HEK293 (cell line): ENCODE data around the gene DENND6B.
A peak's percentile ranks its signal among the peaks of the same experiment; 100 is the strongest.

Experiments
- CTCF ChIA-PET: fragments of 350-600 bp; formaldehyde crosslinking; extraction: SDS; loops from one replicate; lab custom pipeline; 2021; ENCODE audit warnings: antibody characterized with exemption; lab: Yijun Ruan, JAX
- POLR2A ChIA-PET: fragments of 300-600 bp; formaldehyde crosslinking; extraction: SDS; loops from one replicate; lab custom pipeline; 2020; ENCODE audit warnings: antibody characterized with exemption, inconsistent platforms; lab: Yijun Ruan, JAX
- H3K27ac ChIP-seq: fragments of 200-500 bp; sonication (Bioruptor generic); 2 replicates; pipeline ENCODE4 v1.5.1; 2014; ENCODE audit warnings: low read depth, low read length, control low read depth, inconsistent platforms; ENCODE audit errors: extremely low read depth
- H3K36me3 ChIP-seq, 2 experiments: fragments of 200-500 bp in 1 of 2; sonication (Bioruptor generic) in 1 of 2; 1 replicate in 1 of 2; 2 replicates in 1 of 2; pipeline ENCODE4 v1.5.1; 2014 to 2017; ENCODE audit warnings: inconsistent platforms in 2 of 2, low read length in 2 of 2; ENCODE audit not compliant: control insufficient read depth in 2 of 2, insufficient read depth in 1 of 2
- H3K4me1 ChIP-seq: fragments of 200-500 bp; sonication (Bioruptor generic); 2 replicates; pipeline ENCODE4 v1.5.1; 2014; ENCODE audit warnings: mild to moderate bottlenecking, low read length, inconsistent platforms; ENCODE audit not compliant: control insufficient read depth, insufficient read depth
- H3K4me3 ChIP-seq: 2 replicates; pipeline ENCODE4 v1.5.1; 2011; ENCODE audit warnings: low read depth, mild to moderate bottlenecking, control low read depth, low read length, moderate library complexity
- H3K9me3 ChIP-seq: fragments of 200-500 bp; sonication (Bioruptor generic); 2 replicates; pipeline ENCODE4 v1.5.1; 2014; ENCODE audit warnings: low read depth, low read length, inconsistent platforms; ENCODE audit not compliant: control insufficient read depth, insufficient read depth
- BCL11A ChIP-seq: fragments of 450-650 bp; formaldehyde crosslinking; IDR thresholded peaks from 2 replicates; pipeline ENCODE4 v1.5.1; 2016; ENCODE audit warnings: low read depth, missing biosample characterization, missing genetic modification characterization
- GLI2 ChIP-seq: fragments of 450-650 bp; formaldehyde crosslinking; IDR thresholded peaks from 2 replicates; pipeline ENCODE4; 2017; ENCODE audit warnings: missing biosample characterization, missing genetic modification characterization, low read depth, borderline replicate concordance
- KLF16 ChIP-seq: fragments of 450-650 bp; formaldehyde crosslinking; IDR thresholded peaks from 2 replicates; pipeline ENCODE4 v1.5.1; 2017; ENCODE audit warnings: missing biosample characterization, missing genetic modification characterization
- KLF7 ChIP-seq: fragments of 450-650 bp; formaldehyde crosslinking; IDR thresholded peaks from 2 replicates; pipeline ENCODE4 v1.5.1; 2016; ENCODE audit warnings: missing biosample characterization, missing genetic modification characterization, borderline replicate concordance
- MZF1 ChIP-seq: fragments of 450-650 bp; formaldehyde crosslinking; IDR thresholded peaks from 2 replicates; pipeline ENCODE4 v1.5.1; 2017; ENCODE audit warnings: missing biosample characterization, missing genetic modification characterization, borderline replicate concordance
- PRDM1 ChIP-seq: fragments of 450-650 bp; formaldehyde crosslinking; IDR thresholded peaks from 2 replicates; pipeline ENCODE4; 2016; ENCODE audit warnings: missing biosample characterization, missing genetic modification characterization
- SCRT2 ChIP-seq: fragments of 450-650 bp; formaldehyde crosslinking; IDR thresholded peaks from 2 replicates; pipeline ENCODE4 v1.5.1; 2016; ENCODE audit warnings: missing biosample characterization, missing genetic modification characterization
- TCF7L2 ChIP-seq: IDR thresholded peaks from 2 replicates; pipeline ENCODE4 v1.6.1; 2011; ENCODE audit warnings: low read depth, mild to moderate bottlenecking, inconsistent platforms, low read length, moderate library complexity, borderline replicate concordance
- ZEB2 ChIP-seq: fragments of 450-650 bp; formaldehyde crosslinking; IDR thresholded peaks from 2 replicates; pipeline ENCODE4 v1.5.1; 2016; ENCODE audit warnings: missing biosample characterization, missing genetic modification characterization
- ZNF10 ChIP-seq: fragments of 450-650 bp; formaldehyde crosslinking; IDR thresholded peaks from 2 replicates; pipeline ENCODE4 v1.5.1; 2017; ENCODE audit warnings: missing biosample characterization, missing genetic modification characterization
- ZNF133 ChIP-seq: fragments of 450-650 bp; formaldehyde crosslinking; IDR thresholded peaks from 2 replicates; pipeline ENCODE4 v1.5.1; 2016; ENCODE audit warnings: missing biosample characterization, missing genetic modification characterization
- ZNF202 ChIP-seq: fragments of 450-650 bp; formaldehyde crosslinking; IDR thresholded peaks from 2 replicates; pipeline ENCODE4 v1.5.1; 2016; ENCODE audit warnings: missing biosample characterization, missing genetic modification characterization, borderline replicate concordance
- ZNF366 ChIP-seq: fragments of 450-650 bp; formaldehyde crosslinking; conservative IDR thresholded peaks from 2 replicates; pipeline ENCODE4 v1.5.1; 2016; ENCODE audit warnings: missing biosample characterization, missing genetic modification characterization
- ZNF423 ChIP-seq: fragments of 450-650 bp; formaldehyde crosslinking; IDR thresholded peaks from 2 replicates; pipeline ENCODE4 v1.5.1; 2016; ENCODE audit warnings: missing biosample characterization, missing genetic modification characterization
- ZNF530 ChIP-seq: fragments of 450-650 bp; formaldehyde crosslinking; IDR thresholded peaks from 2 replicates; pipeline ENCODE4 v1.5.1; 2016; ENCODE audit warnings: low read depth, missing biosample characterization, missing genetic modification characterization
- ZNF558 ChIP-seq: fragments of 450-650 bp; formaldehyde crosslinking; IDR thresholded peaks from 2 replicates; pipeline ENCODE4 v1.5.1; 2016; ENCODE audit warnings: missing biosample characterization, missing genetic modification characterization
- ZNF664 ChIP-seq: fragments of 450-650 bp; formaldehyde crosslinking; IDR thresholded peaks from 2 replicates; pipeline ENCODE4 v1.5.1; 2016; ENCODE audit warnings: missing biosample characterization, missing genetic modification characterization
- ZNF670 ChIP-seq: fragments of 450-650 bp; formaldehyde crosslinking; IDR thresholded peaks from 2 replicates; pipeline ENCODE4 v1.5.1; 2016; ENCODE audit warnings: missing biosample characterization, missing genetic modification characterization, low read depth
- ZNF701 ChIP-seq: fragments of 450-650 bp; formaldehyde crosslinking; IDR thresholded peaks from 2 replicates; pipeline ENCODE4 v1.5.1; 2016; ENCODE audit warnings: missing biosample characterization, missing genetic modification characterization
- ZNF707 ChIP-seq: fragments of 450-650 bp; formaldehyde crosslinking; IDR thresholded peaks from 2 replicates; pipeline ENCODE4 v1.5.1; 2016; ENCODE audit warnings: missing biosample characterization, missing genetic modification characterization
- ZNF777 ChIP-seq: fragments of 450-650 bp; formaldehyde crosslinking; IDR thresholded peaks from 2 replicates; pipeline ENCODE4 v1.5.1; 2017; ENCODE audit warnings: missing biosample characterization, missing genetic modification characterization, borderline replicate concordance
- ZNF837 ChIP-seq: fragments of 450-650 bp; formaldehyde crosslinking; IDR thresholded peaks from 2 replicates; pipeline ENCODE4 v1.5.1; 2016; ENCODE audit warnings: missing biosample characterization, missing genetic modification characterization
- ZSCAN16 ChIP-seq: fragments of 450-650 bp; formaldehyde crosslinking; IDR thresholded peaks from 2 replicates; pipeline ENCODE4 v1.5.1; 2016; ENCODE audit warnings: missing biosample characterization, missing genetic modification characterization
- TF ChIP-seq, protein P1 (sequence below): fragments of 450-650 bp; formaldehyde crosslinking; IDR thresholded peaks from 2 replicates; pipeline ENCODE4 v1.5.1; 2016; ENCODE audit warnings: missing biosample characterization, missing genetic modification characterization, borderline replicate concordance
- TF ChIP-seq, protein P2 (sequence below): fragments of 450-650 bp; formaldehyde crosslinking; IDR thresholded peaks from 2 replicates; pipeline ENCODE4 v1.5.1; 2016; ENCODE audit warnings: missing biosample characterization, missing genetic modification characterization
- TF ChIP-seq, protein P3 (sequence below): fragments of 450-650 bp; IDR thresholded peaks from 2 replicates; pipeline ENCODE4 v1.5.1; 2018; ENCODE audit warnings: missing biosample characterization, mild to moderate bottlenecking, missing genetic modification characterization
- TF ChIP-seq, protein P4 (sequence below): fragments of 450-650 bp; formaldehyde crosslinking; IDR thresholded peaks from 2 replicates; pipeline ENCODE4 v1.5.1; 2016; ENCODE audit warnings: missing biosample characterization, missing genetic modification characterization

DENND6B gene

DNA sequence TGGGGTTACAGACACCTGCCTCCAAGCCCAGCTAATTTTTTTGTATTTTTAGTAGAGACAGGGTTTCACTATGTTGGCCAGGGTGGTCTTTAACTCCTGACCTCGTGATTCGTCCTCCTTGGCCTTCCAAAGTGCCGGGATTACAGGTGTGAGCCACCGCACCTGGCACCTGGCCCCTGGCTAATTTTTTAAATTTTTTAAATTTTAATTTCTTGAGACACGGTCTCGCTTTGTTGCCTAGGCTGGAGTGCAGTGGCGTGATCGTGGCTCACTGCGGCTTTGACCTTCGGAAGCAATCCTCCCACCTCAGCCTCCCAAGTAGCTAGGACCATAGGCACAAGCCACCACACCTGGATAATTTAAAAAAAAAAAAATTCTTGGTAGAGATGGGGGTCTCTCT lies 30.9 kb upstream of the DENND6B start:
- Histone ChIP-seq H3K4me1 (no peaks in the 10 kb centered on the region), H3K9me3 (no peaks in the 10 kb centered on the region), H3K27ac (no peak overlapping the region), H3K4me3 (no peak overlapping the region), H3K36me3 (peaks cover 11 to 44% of the 10 kb centered on the region in 2 experiments; a peak in 2 of 3 replicates)
- CTCF ChIA-PET = interaction anchor here (0.8 to 1.3 kb wide), 2 partner anchors 16 to 117 kb away, joined by 3 to 5 read pairs; no protein-coding TSS in a partner anchor
- TF ChIP-seq, protein P1, sequence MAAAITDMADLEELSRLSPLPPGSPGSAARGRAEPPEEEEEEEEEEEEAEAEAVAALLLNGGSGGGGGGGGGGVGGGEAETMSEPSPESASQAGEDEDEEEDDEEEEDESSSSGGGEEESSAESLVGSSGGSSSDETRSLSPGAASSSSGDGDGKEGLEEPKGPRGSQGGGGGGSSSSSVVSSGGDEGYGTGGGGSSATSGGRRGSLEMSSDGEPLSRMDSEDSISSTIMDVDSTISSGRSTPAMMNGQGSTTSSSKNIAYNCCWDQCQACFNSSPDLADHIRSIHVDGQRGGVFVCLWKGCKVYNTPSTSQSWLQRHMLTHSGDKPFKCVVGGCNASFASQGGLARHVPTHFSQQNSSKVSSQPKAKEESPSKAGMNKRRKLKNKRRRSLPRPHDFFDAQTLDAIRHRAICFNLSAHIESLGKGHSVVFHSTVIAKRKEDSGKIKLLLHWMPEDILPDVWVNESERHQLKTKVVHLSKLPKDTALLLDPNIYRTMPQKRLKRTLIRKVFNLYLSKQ = no peak
- TF ChIP-seq ZNF202 (tag by site-specific recombination) (no peak), PRDM1 (tag by site-specific recombination) (no peak), KLF7 (tag by site-specific recombination) (no peak), ZNF664 (tag by site-specific recombination) (no peak), ZNF777 (no peak), GLI2 (tag by site-specific recombination) (no peak), ZNF670 (no peak), ZNF707 (tag by site-specific recombination) (no peak), MZF1 (tag by site-specific recombination) (no peak), ZNF133 (tag by site-specific recombination) (no peak), BCL11A (tag by site-specific recombination) (no peak), TCF7L2 (no peak), ZNF423 (no peak), ZNF10 (tag by site-specific recombination) (no peak), ZNF701 (tag by site-specific recombination) (no peak), ZSCAN16 (tag by site-specific recombination) (no peak), SCRT2 (tag by site-specific recombination) (no peak)
- TF ChIP-seq, protein P2, sequence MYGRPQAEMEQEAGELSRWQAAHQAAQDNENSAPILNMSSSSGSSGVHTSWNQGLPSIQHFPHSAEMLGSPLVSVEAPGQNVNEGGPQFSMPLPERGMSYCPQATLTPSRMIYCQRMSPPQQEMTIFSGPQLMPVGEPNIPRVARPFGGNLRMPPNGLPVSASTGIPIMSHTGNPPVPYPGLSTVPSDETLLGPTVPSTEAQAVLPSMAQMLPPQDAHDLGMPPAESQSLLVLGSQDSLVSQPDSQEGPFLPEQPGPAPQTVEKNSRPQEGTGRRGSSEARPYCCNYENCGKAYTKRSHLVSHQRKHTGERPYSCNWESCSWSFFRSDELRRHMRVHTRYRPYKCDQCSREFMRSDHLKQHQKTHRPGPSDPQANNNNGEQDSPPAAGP (tag by site-specific recombination) = no peak
- POLR2A ChIA-PET = no interaction called here

DNA sequence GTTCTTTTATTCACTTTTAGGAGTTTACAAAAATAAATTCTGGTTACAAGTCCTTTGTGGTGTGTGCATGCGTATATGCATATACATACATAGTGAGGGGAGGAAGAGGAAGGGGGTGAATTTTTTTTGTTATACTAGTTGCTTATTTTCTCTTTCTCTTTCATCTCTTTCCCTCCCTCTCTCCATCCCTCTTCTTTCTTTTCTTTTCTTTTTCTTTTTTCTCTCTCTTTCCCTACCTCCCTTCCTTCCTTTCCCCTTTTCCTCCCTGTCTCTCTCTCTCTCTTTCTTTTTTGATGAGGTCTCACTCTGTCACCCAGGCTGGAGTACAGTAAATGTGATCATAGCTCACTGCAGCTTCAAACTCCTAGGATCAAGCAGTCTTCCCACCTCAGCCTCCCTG lies 30.4 kb upstream of the DENND6B start:
- peak; percentile 92 for TF ChIP-seq PRDM1 (tag by site-specific recombination)
- TF ChIP-seq ZNF558 (tag by site-specific recombination) = no peak
- TF ChIP-seq, protein P3, sequence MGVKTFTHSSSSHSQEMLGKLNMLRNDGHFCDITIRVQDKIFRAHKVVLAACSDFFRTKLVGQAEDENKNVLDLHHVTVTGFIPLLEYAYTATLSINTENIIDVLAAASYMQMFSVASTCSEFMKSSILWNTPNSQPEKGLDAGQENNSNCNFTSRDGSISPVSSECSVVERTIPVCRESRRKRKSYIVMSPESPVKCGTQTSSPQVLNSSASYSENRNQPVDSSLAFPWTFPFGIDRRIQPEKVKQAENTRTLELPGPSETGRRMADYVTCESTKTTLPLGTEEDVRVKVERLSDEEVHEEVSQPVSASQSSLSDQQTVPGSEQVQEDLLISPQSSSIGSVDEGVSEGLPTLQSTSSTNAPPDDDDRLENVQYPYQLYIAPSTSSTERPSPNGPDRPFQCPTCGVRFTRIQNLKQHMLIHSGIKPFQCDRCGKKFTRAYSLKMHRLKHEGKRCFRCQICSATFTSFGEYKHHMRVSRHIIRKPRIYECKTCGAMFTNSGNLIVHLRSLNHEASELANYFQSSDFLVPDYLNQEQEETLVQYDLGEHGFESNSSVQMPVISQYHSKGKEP (tag by site-specific recombination) = no peak
- TF ChIP-seq ZNF530 (tag by site-specific recombination) = no peak
- no peak for TF ChIP-seq ZSCAN16 (tag by site-specific recombination)
- TF ChIP-seq ZNF366 (tag by site-specific recombination) = peak; percentile 82
- TF ChIP-seq ZEB2 (tag by site-specific recombination) = no peak
- TF ChIP-seq MZF1 (tag by site-specific recombination) = no peak
- TF ChIP-seq ZNF837 = no peak
- TF ChIP-seq KLF16 = no peak
- TF ChIP-seq, protein P4, sequence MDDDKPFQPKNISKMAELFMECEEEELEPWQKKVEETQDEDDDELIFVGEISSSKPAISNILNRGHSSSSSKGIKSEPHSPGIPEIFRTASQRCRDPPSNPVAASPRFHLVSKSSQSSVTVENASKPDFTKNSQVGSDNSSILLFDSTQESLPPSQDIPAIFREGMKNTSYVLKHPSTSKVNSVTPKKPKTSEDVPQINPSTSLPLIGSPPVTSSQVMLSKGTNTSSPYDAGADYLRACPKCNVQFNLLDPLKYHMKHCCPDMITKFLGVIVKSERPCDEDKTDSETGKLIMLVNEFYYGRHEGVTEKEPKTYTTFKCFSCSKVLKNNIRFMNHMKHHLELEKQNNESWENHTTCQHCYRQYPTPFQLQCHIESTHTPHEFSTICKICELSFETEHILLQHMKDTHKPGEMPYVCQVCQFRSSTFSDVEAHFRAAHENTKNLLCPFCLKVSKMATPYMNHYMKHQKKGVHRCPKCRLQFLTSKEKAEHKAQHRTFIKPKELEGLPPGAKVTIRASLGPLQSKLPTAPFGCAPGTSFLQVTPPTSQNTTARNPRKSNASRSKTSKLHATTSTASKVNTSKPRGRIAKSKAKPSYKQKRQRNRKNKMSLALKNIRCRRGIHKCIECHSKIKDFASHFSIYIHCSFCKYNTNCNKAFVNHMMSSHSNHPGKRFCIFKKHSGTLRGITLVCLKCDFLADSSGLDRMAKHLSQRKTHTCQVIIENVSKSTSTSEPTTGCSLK = no peak
- no peak for TF ChIP-seq ZNF707 (tag by site-specific recombination)

More for the DNA sequence above, 30.4 kb upstream of the DENND6B start:
- H3K27ac ChIP-seq = no peak overlapping the region
- H3K4me3 ChIP-seq = no peak overlapping the region
- ChIA-PET CTCF (no interaction called here), POLR2A (no interaction called here)
- peaks cover 16 to 41% of the 10 kb centered on the region in 2 experiments; a peak in 2 of 3 replicates for H3K36me3 ChIP-seq
- no peaks in the 10 kb centered on the region for H3K9me3 ChIP-seq
- H3K4me1 ChIP-seq = no peaks in the 10 kb centered on the region
